Mesenchymal stem cell (in vitro differentiated cells and primary cell): ENCODE results near the gene HNF4A.

Experiments used
- DNase-seq: peaks from one replicate; pipeline ENCODE4 v3.0.0-alpha.2; 2013
- H2AFZ ChIP-seq: one replicate; pipeline ENCODE4 v1.6.1; 2013; ENCODE audit warnings: low read depth, mild to moderate bottlenecking, control low read depth, inconsistent platforms, low read length, moderate library complexity
- H2AK5ac ChIP-seq: 2 replicates; pipeline ENCODE4 v1.6.1; 2013; ENCODE audit warnings: low read length, moderate library complexity, mild to moderate bottlenecking, inconsistent platforms; ENCODE audit not compliant: severe bottlenecking
- H2BK120ac ChIP-seq: one replicate; pipeline ENCODE4 v1.6.1; 2013; ENCODE audit warnings: low read depth, mild to moderate bottlenecking, inconsistent platforms, low read length, moderate library complexity
- H2BK12ac ChIP-seq, 2 experiments: one replicate each; pipeline ENCODE4 v1.6.1; 2013; ENCODE audit warnings: inconsistent platforms in 2 of 2, low read length in 2 of 2, mild to moderate bottlenecking in 2 of 2, moderate library complexity in 2 of 2, control low read depth in 1 of 2
- H2BK15ac ChIP-seq: one replicate; pipeline ENCODE4 v1.6.1; 2013; ENCODE audit warnings: mild to moderate bottlenecking, low read depth, inconsistent platforms; ENCODE audit not compliant: poor library complexity, severe bottlenecking
- H2BK5ac ChIP-seq: 2 replicates; pipeline ENCODE4 v1.6.1; 2013; ENCODE audit warnings: low read depth, mild to moderate bottlenecking, low read length, control low read depth, inconsistent platforms; ENCODE audit not compliant: poor library complexity, severe bottlenecking
- H3K14ac ChIP-seq, 2 experiments: one replicate each; pipeline ENCODE4 v1.6.1; 2013; ENCODE audit warnings: inconsistent platforms in 2 of 2, low read length in 2 of 2, control low read depth in 1 of 2, mild to moderate bottlenecking in 1 of 2, moderate library complexity in 1 of 2
- H3K18ac ChIP-seq, 2 experiments: one replicate each; pipeline ENCODE4 v1.6.1; 2013; ENCODE audit warnings: inconsistent platforms in 2 of 2, low read length in 2 of 2, control low read depth in 1 of 2, low read depth in 1 of 2, mild to moderate bottlenecking in 1 of 2
- H3K23ac ChIP-seq, 2 experiments: one replicate each; pipeline ENCODE4 v1.6.1; 2013; ENCODE audit warnings: inconsistent platforms in 2 of 2, low read length in 2 of 2, mild to moderate bottlenecking in 2 of 2, moderate library complexity in 2 of 2, control low read depth in 1 of 2
- H3K27ac ChIP-seq: 2 replicates; pipeline ENCODE4 v1.5.1; 2013; ENCODE audit warnings: mild to moderate bottlenecking, moderate library complexity, low read length, control low read depth, inconsistent platforms; ENCODE audit not compliant: poor library complexity, severe bottlenecking
- H3K27me3 ChIP-seq, 2 experiments: 2 replicates each; pipeline versions ENCODE4 v1.6.1 to v1.7.0; 2013; ENCODE audit warnings: low read length in 2 of 2, mild to moderate bottlenecking in 2 of 2, moderate library complexity in 2 of 2, control low read depth in 1 of 2, inconsistent platforms in 1 of 2; ENCODE audit not compliant: control insufficient read depth in 1 of 2, insufficient read depth in 1 of 2
- H3K36me3 ChIP-seq, 2 experiments: 2 replicates each; pipeline versions ENCODE4 v1.6.1 to v1.7.0; 2013; ENCODE audit warnings: low read length in 2 of 2, control low read depth in 1 of 2, inconsistent platforms in 1 of 2, low read depth in 1 of 2, mild to moderate bottlenecking in 1 of 2; ENCODE audit not compliant: insufficient read depth in 2 of 2, control insufficient read depth in 1 of 2
- H3K4ac ChIP-seq, 2 experiments: one replicate each; pipeline ENCODE4 v1.6.1; 2013; ENCODE audit warnings: inconsistent platforms in 2 of 2, low read length in 2 of 2, mild to moderate bottlenecking in 2 of 2, moderate library complexity in 2 of 2, control low read depth in 1 of 2, low read depth in 1 of 2
- H3K4me1 ChIP-seq: 2 replicates; pipeline ENCODE4 v1.6.1; 2013; ENCODE audit warnings: low read depth, low read length, control low read depth; ENCODE audit not compliant: control insufficient read depth, insufficient read depth
- H3K4me2 ChIP-seq: 2 replicates; pipeline ENCODE4 v1.6.1; 2013; ENCODE audit warnings: low read length, mild to moderate bottlenecking, inconsistent platforms; ENCODE audit not compliant: poor library complexity, severe bottlenecking
- H3K4me3 ChIP-seq, 2 experiments: 2 replicates each; pipeline versions ENCODE4 v1.5.1 to v1.7.0; 2013; ENCODE audit warnings: low read length in 2 of 2, mild to moderate bottlenecking in 2 of 2, control low read depth in 1 of 2, low read depth in 1 of 2; ENCODE audit not compliant: insufficient read depth in 1 of 2
- H3K79me1 ChIP-seq: replicated peaks from 2 replicates; pipeline ENCODE4 v1.6.1; 2013; ENCODE audit warnings: mild to moderate bottlenecking, control low read depth, low read length, inconsistent platforms; ENCODE audit not compliant: poor library complexity, severe bottlenecking
- H3K9ac ChIP-seq: 2 replicates; pipeline ENCODE4 v1.7.0; 2013; ENCODE audit warnings: mild to moderate bottlenecking, low read length, moderate library complexity
- H3K9me3 ChIP-seq: 2 replicates; pipeline ENCODE4 v1.7.0; 2013; ENCODE audit warnings: mild to moderate bottlenecking, low read length; ENCODE audit not compliant: control insufficient read depth
- H4K8ac ChIP-seq: one replicate; pipeline ENCODE4 v1.6.1; 2013; ENCODE audit warnings: inconsistent platforms, mild to moderate bottlenecking, low read length, moderate library complexity
- H4K91ac ChIP-seq: one replicate; pipeline ENCODE4 v1.6.1; 2013; ENCODE audit warnings: mild to moderate bottlenecking, low read length, inconsistent platforms
- WGBS: methylation state at CpG from one replicate; pipeline ENCODE4 v1.1.7; 2013; ENCODE audit warnings: mixed read lengths; 5-methylcytosine and 5-hydroxymethylcytosine counted together

The HNF4A gene

GRCh38 chr20:44396369-44397130 is 41.1 kb downstream of the HNF4A start:
- Histone ChIP-seq H3K18ac (no peak overlapping the region), H2BK15ac (no peak overlapping the region), H2AFZ (no peak overlapping the region), H3K4me2 (no peak overlapping the region), H3K27ac (no peak overlapping the region), H2BK5ac (no peak overlapping the region), H4K91ac (no peak overlapping the region), H3K9me3 (no peaks in the 10 kb centered on the region), H3K4ac (no peak overlapping the region), H3K14ac (no peak overlapping the region), H3K36me3 (no peaks in the 10 kb centered on the region), H2BK120ac (no peak overlapping the region), H4K8ac (no peak overlapping the region), H3K4me3 (no peak overlapping the region), H3K9ac (no peak overlapping the region), H3K79me1 (no peaks in the 10 kb centered on the region), H2BK12ac (no peak overlapping the region), H3K23ac (no peak overlapping the region), H2AK5ac (no peak overlapping the region), H3K4me1 (peaks cover 8% of the 10 kb centered on the region), H3K27me3 (peaks cover 46 to 85% of the 10 kb centered on the region in 2 experiments)
- no peak for DNase-seq
- WGBS = 68% methylated on average over 7 of the region's 8 CpGs

- 52% methylated on average over 2 of the region's 2 CpGs for WGBS
- Histone ChIP-seq H3K27me3 (peaks cover 38 to 90% of the 10 kb centered on the region in 2 experiments), H3K4me3 (no peak overlapping the region), H4K8ac (no peak overlapping the region), H4K91ac (no peak overlapping the region), H2BK12ac (no peak overlapping the region), H3K9ac (no peak overlapping the region), H3K4me1 (peaks cover 20% of the 10 kb centered on the region), H3K4ac (no peak overlapping the region), H3K79me1 (no peaks in the 10 kb centered on the region), H3K4me2 (no peak overlapping the region), H3K23ac (no peak overlapping the region), H2AK5ac (no peak overlapping the region), H3K18ac (no peak overlapping the region), H2BK15ac (no peak overlapping the region), H3K9me3 (no peaks in the 10 kb centered on the region), H3K27ac (no peak overlapping the region), H2AFZ (no peak overlapping the region), H3K36me3 (no peaks in the 10 kb centered on the region), H2BK5ac (no peak overlapping the region), H3K14ac (no peak overlapping the region), H2BK120ac (no peak overlapping the region)
- no peak for DNase-seq
Measured at GRCh38 chr20:44398335-44398734, 42.8 kb downstream of the HNF4A start.

GRCh38 chr20:44399446-44399845 is 43.9 kb downstream of the HNF4A start:
- Histone ChIP-seq H3K4me1 (peaks cover 20% of the 10 kb centered on the region), H3K14ac (no peak overlapping the region), H4K91ac (no peak overlapping the region), H3K27me3 (peaks cover 37 to 93% of the 10 kb centered on the region in 2 experiments), H3K27ac (no peak overlapping the region), H3K4ac (no peak overlapping the region), H4K8ac (no peak overlapping the region), H2AFZ (no peak overlapping the region), H3K36me3 (no peaks in the 10 kb centered on the region), H3K4me2 (no peak overlapping the region), H2BK12ac (no peak overlapping the region), H3K18ac (no peak overlapping the region), H2BK5ac (no peak overlapping the region), H2BK15ac (no peak overlapping the region), H3K9me3 (no peaks in the 10 kb centered on the region), H3K9ac (no peak overlapping the region), H3K79me1 (no peaks in the 10 kb centered on the region), H3K23ac (no peak overlapping the region), H2AK5ac (no peak overlapping the region), H3K4me3 (no peak overlapping the region), H2BK120ac (no peak overlapping the region)
- 75% methylated on average over 3 of the region's 3 CpGs for WGBS
- no peak for DNase-seq

GRCh38 chr20:44400671-44400969 is 45.1 kb downstream of the HNF4A start:
- no peak overlapping the region for H3K23ac ChIP-seq
- no peak overlapping the region for H3K4me2 ChIP-seq
- no peak overlapping the region for H2BK15ac ChIP-seq
- H3K36me3 ChIP-seq = no peaks in the 10 kb centered on the region
- H3K14ac ChIP-seq = no peak overlapping the region
- no peak overlapping the region for H3K9ac ChIP-seq
- no peak overlapping the region for H3K4me3 ChIP-seq
- peaks cover 33 to 85% of the 10 kb centered on the region in 2 experiments for H3K27me3 ChIP-seq
- H3K9me3 ChIP-seq = no peaks in the 10 kb centered on the region
- no peak for DNase-seq
- no peaks in the 10 kb centered on the region for H3K79me1 ChIP-seq
- WGBS = 85% methylated on average over 5 of the region's 5 CpGs
- H2BK5ac ChIP-seq = no peak overlapping the region
- no peak overlapping the region for H2BK120ac ChIP-seq
- H3K4ac ChIP-seq = no peak overlapping the region
- H2BK12ac ChIP-seq = no peak overlapping the region
- no peak overlapping the region for H4K91ac ChIP-seq
- no peak overlapping the region for H2AK5ac ChIP-seq
- no peak overlapping the region for H4K8ac ChIP-seq
- H3K27ac ChIP-seq = no peak overlapping the region
- H2AFZ ChIP-seq = no peak overlapping the region
- no peak overlapping the region for H3K18ac ChIP-seq
- H3K4me1 ChIP-seq = peaks cover 24% of the 10 kb centered on the region
